NB4 (cell line): ENCODE results near the gene ODAD2.

Experiments
- POLR2A ChIP-seq: IDR thresholded peaks from 2 replicates; pipeline ENCODE4 v1.6.1; 2011; ENCODE audit warnings: mild to moderate bottlenecking; ENCODE audit not compliant: insufficient read length; ENCODE audit errors: extremely low read depth
- TF ChIP-seq, protein P1 (sequence below): IDR thresholded peaks from one replicate; pipeline ENCODE4 v1.5.1; 2012; ENCODE audit warnings: low read depth, low read length

- TF ChIP-seq, protein P1, sequence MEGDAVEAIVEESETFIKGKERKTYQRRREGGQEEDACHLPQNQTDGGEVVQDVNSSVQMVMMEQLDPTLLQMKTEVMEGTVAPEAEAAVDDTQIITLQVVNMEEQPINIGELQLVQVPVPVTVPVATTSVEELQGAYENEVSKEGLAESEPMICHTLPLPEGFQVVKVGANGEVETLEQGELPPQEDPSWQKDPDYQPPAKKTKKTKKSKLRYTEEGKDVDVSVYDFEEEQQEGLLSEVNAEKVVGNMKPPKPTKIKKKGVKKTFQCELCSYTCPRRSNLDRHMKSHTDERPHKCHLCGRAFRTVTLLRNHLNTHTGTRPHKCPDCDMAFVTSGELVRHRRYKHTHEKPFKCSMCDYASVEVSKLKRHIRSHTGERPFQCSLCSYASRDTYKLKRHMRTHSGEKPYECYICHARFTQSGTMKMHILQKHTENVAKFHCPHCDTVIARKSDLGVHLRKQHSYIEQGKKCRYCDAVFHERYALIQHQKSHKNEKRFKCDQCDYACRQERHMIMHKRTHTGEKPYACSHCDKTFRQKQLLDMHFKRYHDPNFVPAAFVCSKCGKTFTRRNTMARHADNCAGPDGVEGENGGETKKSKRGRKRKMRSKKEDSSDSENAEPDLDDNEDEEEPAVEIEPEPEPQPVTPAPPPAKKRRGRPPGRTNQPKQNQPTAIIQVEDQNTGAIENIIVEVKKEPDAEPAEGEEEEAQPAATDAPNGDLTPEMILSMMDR, result no peak
- no peak for TF ChIP-seq POLR2A
Observed at GRCh38 chr10:27816320-27816719, 182.6 kb downstream of the ODAD2 start.
